Measurements from ENCODE around the gene NAB2.

Gene NAB2

DNA sequence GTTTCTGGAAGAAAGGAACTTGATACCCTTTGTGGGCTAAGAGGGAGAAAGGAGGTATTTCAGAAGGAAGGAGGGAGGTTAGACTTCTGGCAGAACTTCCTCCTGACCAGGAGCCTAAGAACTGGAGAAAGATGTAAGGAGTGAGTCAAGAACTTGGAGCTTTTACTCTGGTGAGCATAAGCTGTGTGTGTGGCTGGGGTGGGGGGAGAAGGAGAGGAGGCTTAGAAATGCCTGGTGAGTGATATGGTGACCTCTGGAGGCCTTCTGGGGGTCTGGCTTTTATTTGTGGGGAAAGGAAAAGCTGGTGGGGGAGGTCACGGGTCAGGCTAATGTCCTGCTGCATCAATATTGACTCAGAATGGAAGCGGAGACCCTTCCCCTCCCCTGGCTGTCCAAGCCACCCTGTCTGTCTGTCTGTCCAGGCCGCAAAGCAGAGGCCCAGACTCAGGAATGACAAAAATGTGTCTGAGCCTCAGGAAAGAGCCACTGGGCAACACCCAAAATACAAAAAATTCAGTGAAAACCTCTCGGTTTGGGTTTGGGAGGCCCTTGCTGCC, 44.2 kb downstream of the NAB2 start:
- no peak for DNase-seq (ENCODE audit: low read depth in 2 of 2)

DNA sequence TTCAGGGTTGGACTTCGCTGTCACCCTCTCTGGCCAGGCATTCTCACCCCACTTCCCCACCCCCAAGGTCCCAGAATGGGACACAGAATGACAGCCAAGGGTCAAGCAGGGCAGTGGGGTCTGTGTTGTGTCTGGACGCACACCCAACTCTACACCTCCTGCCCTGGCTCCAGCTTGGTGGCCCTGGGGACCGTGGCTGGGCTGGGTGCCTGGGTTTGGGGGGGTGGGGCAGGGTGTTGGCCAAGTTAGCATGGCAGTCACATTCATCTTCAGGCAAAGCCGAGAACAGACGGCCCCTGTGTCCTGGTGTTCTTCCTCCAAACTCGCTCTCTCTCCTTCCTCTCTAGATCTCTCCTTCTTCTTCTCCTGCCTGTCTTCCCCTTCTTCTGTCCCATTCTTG, 45.0 kb downstream of the NAB2 start:
- DNase-seq (ENCODE audit: low read depth in 2 of 2) = no peak

GRCh38 chr12:57134949-57135348, 46.0 kb downstream of the NAB2 start:
- no peak for DNase-seq (ENCODE audit: low read depth in 2 of 2)

DNA sequence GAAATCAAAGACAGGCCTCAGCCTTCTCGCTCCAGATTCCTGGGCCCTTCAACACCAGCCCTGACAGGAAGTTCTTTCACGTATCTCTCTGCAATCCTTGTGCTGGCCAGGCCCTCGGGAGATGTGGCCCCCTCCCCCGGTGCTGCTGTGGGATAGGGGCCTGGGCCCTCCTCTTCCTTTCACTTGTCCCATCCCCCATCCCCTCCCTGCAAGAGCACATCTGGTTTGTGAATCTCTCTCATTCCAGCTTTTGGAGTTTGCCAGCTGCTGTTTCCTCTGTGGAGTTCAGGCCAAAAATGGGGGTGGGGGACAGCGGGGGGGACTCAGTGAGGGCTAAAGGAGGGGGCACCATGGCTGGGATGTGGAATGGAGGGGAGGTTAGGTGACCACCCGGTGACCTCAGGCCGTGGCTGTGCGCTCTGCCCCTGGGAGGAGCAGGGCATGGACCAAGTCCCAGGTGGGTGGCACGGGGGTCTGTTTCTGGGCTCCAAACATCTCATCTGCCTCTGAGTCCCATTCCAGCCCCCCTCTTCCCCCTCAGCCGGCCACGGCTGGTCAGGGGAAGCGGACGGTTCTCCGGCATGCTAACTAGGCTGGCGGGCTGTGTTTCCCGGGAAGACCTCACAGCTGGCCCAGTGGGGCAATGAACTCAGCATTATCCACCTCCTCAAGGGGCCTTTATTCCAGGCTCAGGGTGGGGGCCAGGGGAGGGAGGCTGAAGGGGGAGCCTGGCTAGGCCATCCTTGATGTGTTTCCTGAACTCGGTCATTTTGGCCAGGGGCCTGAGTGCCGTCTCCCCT, 46.8 kb downstream of the NAB2 start:
- no peak for DNase-seq (ENCODE audit: low read depth in 2 of 2)

GRCh38 chr12:57138526-57139272, 49.8 kb downstream of the NAB2 start:
- no peak for DNase-seq (ENCODE audit: low read depth in 2 of 2)

DNA sequence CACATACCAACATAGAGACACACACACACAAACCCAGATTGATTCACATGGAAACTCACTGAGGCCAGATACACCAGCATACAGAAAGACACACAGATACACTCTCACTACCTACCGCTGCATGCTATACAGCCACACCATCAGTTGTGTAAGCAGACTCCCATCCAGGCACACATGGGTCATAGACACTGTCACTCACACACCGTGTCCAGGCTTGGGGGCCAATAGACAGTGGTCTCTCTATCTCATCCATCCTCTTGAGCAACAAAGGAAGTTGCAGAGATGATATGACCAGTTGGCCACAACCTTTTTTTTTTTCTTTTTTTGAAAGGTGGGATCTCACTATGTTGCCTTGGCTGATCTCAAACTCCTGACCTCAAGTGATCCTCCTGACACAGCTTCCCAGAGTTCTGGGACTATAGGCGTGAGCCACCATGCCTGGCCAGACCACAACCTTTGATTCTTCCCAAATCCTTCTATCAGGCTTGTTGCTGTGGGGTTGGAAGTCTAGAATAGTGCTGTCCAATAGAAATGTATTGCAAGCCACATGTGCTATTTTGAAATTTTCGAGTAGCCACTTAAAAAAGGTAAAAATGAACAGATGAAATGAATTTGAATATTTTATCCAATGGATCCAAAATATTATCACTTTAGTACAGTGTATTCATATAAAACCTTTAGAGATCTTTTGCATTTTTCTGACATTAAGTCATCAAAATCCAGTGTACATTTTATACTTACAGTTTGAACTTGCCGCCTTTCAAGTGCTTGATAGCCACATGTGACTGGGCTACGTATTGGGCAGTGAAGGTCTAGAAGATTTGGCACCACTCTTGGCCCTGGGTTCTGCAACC, 51.1 kb downstream of the NAB2 start:
- no peak for DNase-seq (ENCODE audit: low read depth in 2 of 2)

GRCh38 chr12:57141249-57141648, 52.3 kb downstream of the NAB2 start:
- DNase-seq (ENCODE audit: low read depth in 2 of 2) = no peak

DNA sequence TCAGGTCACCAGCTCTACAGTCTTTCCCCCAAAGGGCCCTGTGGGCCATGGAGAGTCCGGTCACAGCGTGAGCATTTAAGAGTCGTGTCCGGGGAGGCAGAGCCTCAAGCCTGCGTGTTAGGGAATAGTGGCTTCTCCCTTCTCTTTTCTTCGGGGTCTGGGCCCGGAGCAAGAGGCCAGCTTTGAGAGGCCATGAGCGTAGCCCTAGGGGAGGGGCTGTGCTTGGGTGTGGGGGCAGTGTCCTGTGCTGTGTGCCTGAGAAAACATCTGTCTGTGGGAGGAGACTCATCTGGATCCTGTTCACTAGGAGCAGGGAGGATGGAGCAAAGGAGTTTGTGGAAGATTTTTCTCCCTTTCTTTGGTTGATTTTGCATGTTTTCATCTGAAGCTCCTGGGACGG, 53.2 kb downstream of the NAB2 start:
- DNase-seq (ENCODE audit: low read depth in 2 of 2) = no peak

DNA sequence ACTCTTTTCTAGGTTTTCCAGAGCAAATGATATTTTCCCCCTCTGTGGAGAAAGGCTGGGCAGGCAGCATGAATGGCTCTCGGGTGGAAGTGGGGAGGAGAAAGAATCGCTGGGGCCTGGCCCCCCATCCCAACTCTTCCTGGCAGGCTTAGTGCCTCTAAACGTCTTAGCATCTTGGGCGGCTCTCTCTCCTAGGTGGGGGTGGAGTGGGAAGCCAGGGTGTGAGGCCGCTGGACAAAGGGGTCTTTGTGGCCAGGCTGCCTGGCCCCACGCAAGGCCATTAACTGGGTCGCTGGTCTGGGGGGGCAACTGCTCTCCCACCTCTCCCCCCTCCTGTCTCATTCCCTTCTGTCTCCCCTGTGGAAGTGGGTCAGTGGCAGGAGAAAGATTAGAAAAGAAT, 53.8 kb downstream of the NAB2 start:
- DNase-seq (ENCODE audit: low read depth in 2 of 2) = no peak

DNA sequence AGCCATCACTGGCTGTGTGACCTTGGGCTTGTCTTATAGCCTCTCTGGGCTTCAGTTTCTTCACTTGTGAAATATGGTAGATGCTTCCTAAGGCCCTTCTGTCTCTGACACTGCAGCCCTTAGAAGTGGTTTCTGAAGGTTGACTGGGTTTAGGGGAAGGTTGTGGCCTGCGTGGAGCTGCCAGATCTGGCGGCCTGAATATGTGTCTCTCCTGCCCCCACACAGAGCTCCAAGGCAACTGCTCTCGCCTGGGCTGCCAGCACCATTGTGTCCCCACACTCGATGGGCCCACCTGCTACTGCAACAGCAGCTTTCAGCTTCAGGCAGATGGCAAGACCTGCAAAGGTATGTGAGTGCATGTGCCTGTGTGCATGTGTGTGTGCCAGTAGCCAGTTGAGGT, 54.5 kb downstream of the NAB2 start:
- DNase-seq (ENCODE audit: low read depth in 2 of 2) = no peak

Measured in stimulated activated CD4-positive, alpha-beta T cell treated with anti-CD3 and anti-CD28 coated beads, Interleukin-1b, Interleukin-23, amount 100 ng/mL, for 1 hour (primary cell).